HG03442 (cell line): ENCODE data around the gene MXRA7.
"Not testable (repeated sequence)": the region's sequence is repeated elsewhere in the genome, so short reads cannot be mapped to it uniquely, and the experiment has no call there.

Experiments used
- ATAC-seq: cut with Tn5 transposase; IDR thresholded peaks from one replicate; pipeline ENCODE4 v1.9.1; 2021; ENCODE audit warnings: mild to moderate bottlenecking, moderate library complexity; ENCODE audit not compliant: unreplicated experiment

The MXRA7 gene

GRCh38 chr17:76710863-76711611 is at the start of gene MXRA7:
Gene MXRA7 (minus strand): TSS chr17:76710965. CDS start chr17:76710946, 19 bp downstream.
- no peak for ATAC-seq

- ATAC-seq = no peak
Measured at GRCh38 chr17:76758570-76758969, 47.8 kb upstream of the MXRA7 start.

GRCh38 chr17:76757256-76757655 is 46.5 kb upstream of the MXRA7 start:
- no peak for ATAC-seq

- no peak for ATAC-seq
Measured at GRCh38 chr17:76755285-76755684, 44.5 kb upstream of the MXRA7 start.

- no peak for ATAC-seq
Measured at GRCh38 chr17:76753061-76753961, 42.5 kb upstream of the MXRA7 start.

GRCh38 chr17:76752006-76752405 is 41.2 kb upstream of the MXRA7 start:
- no peak for ATAC-seq

GRCh38 chr17:76751416-76751993 is 40.7 kb upstream of the MXRA7 start:
- ATAC-seq = no peak

GRCh38 chr17:76748657-76749056 is 37.9 kb upstream of the MXRA7 start:
- ATAC-seq = no peak

- ATAC-seq = no peak
Measured at GRCh38 chr17:76747716-76748363, 37.1 kb upstream of the MXRA7 start.

GRCh38 chr17:76745785-76746184 is 35.0 kb upstream of the MXRA7 start:
- not testable (repeated sequence) for ATAC-seq

- ATAC-seq = no peak
Measured at GRCh38 chr17:76744747-76745146, 34.0 kb upstream of the MXRA7 start.

- ATAC-seq = no peak
Measured at GRCh38 chr17:76742958-76743357, 32.2 kb upstream of the MXRA7 start.

- no peak for ATAC-seq
Measured at GRCh38 chr17:76740329-76741118, 29.8 kb upstream of the MXRA7 start.

GRCh38 chr17:76739568-76740115 is 28.9 kb upstream of the MXRA7 start:
- not testable (repeated sequence) for ATAC-seq

GRCh38 chr17:76738468-76738850 is 27.7 kb upstream of the MXRA7 start:
- ATAC-seq = no peak

- peak; percentile 46 for ATAC-seq
Measured at GRCh38 chr17:76737676-76738467, 27.1 kb upstream of the MXRA7 start, which contains the start of gene MFSD11. Gene MFSD11 (plus strand): TSS chr17:76738119. CDS start chr17:76738353, 234 bp downstream.

GRCh38 chr17:76737082-76737675 is 26.4 kb upstream of the MXRA7 start, which contains the start of gene SRSF2:
Gene SRSF2 (minus strand): TSS chr17:76737331. CDS start chr17:76737160, 171 bp downstream.
- ATAC-seq = peak; percentile 63

- peak; percentile 16 for ATAC-seq
Measured at GRCh38 chr17:76736349-76737081, 25.8 kb upstream of the MXRA7 start.
